AG08395 (cell line): Measurements from ENCODE around the gene KDM4C.
"Not testable (repeated sequence)": the region's sequence is repeated elsewhere in the genome, so short reads cannot be mapped to it uniquely, and the experiment has no call there.

Source experiments
- DNase-seq: peaks from one replicate; pipeline ENCODE4 v3.0.0; 2012; ENCODE audit warnings: mixed read lengths, low spot score

Gene KDM4C

GRCh38 chr9:6757456-6758247 lies at the start of gene KDM4C:
TSS of gene KDM4C (plus strand) at chr9:6757973. CDS start at chr9:6792989, 35,016 bp downstream.
- DNase-seq: peak; percentile 99

GRCh38 chr9:6708732-6709131 lies 49.0 kb upstream of the KDM4C start:
- DNase-seq: no peak

GRCh38 chr9:6711403-6711802 lies 46.4 kb upstream of the KDM4C start:
- DNase-seq: peak; percentile 35

- DNase-seq: no peak
Observed at GRCh38 chr9:6712041-6712440, 45.7 kb upstream of the KDM4C start.

GRCh38 chr9:6714176-6714575 lies 43.6 kb upstream of the KDM4C start:
- DNase-seq: no peak

- DNase-seq: not testable (repeated sequence)
Observed at GRCh38 chr9:6715153-6715754, 42.5 kb upstream of the KDM4C start.

- DNase-seq: peak; percentile 34
Observed at GRCh38 chr9:6715755-6716643, 41.8 kb upstream of the KDM4C start.

GRCh38 chr9:6716766-6717165 lies 41.0 kb upstream of the KDM4C start:
- DNase-seq: no peak

- no peak for DNase-seq
Observed at GRCh38 chr9:6723881-6724420, 33.8 kb upstream of the KDM4C start.

- DNase-seq: no peak
Observed at GRCh38 chr9:6733257-6733656, 24.5 kb upstream of the KDM4C start.

GRCh38 chr9:6733831-6734230 lies 23.9 kb upstream of the KDM4C start:
- no peak for DNase-seq

- DNase-seq: no peak
Observed at GRCh38 chr9:6735422-6735821, 22.4 kb upstream of the KDM4C start.

GRCh38 chr9:6739218-6739617 lies 18.6 kb upstream of the KDM4C start:
- DNase-seq: peak; percentile 21

GRCh38 chr9:6748861-6749260 lies 8.9 kb upstream of the KDM4C start:
- not testable (repeated sequence) for DNase-seq

GRCh38 chr9:6754861-6755260 lies 2.9 kb upstream of the KDM4C start:
- not testable (repeated sequence) for DNase-seq

GRCh38 chr9:6757132-6757455 lies 679 bp upstream of the KDM4C start:
- DNase-seq: peak; percentile 61

GRCh38 chr9:6758248-6758497 lies 400 bp downstream of the KDM4C start:
- DNase-seq: peak; percentile 25

GRCh38 chr9:6758498-6759184 lies 868 bp downstream of the KDM4C start:
- peak; percentile 24 for DNase-seq

GRCh38 chr9:6759185-6759977 lies 1.6 kb downstream of the KDM4C start:
- peak; percentile 81 for DNase-seq

- no peak for DNase-seq
Observed at GRCh38 chr9:6761306-6761705, 3.5 kb downstream of the KDM4C start.

GRCh38 chr9:6763244-6763643 lies 5.5 kb downstream of the KDM4C start:
- no peak for DNase-seq
